Hepatocyte (in vitro differentiated cells): ENCODE measurements around the gene TECR.

ENCODE experiments used
- EZH2 ChIP-seq: fragments of 200-600 bp; sonication (generic); IDR thresholded peaks from 2 replicates; pipeline ENCODE4 v1.6.1; 2016; ENCODE audit warnings: antibody characterized with exemption, mild to moderate bottlenecking, borderline replicate concordance
- TF ChIP-seq, protein P1 (sequence below): fragments of 200-600 bp; sonication (generic); IDR thresholded peaks from 2 replicates; pipeline ENCODE4 v1.5.1; 2016; ENCODE audit warnings: antibody characterized with exemption, mild to moderate bottlenecking; ENCODE audit not compliant: poor library complexity

- TF ChIP-seq, protein P1, sequence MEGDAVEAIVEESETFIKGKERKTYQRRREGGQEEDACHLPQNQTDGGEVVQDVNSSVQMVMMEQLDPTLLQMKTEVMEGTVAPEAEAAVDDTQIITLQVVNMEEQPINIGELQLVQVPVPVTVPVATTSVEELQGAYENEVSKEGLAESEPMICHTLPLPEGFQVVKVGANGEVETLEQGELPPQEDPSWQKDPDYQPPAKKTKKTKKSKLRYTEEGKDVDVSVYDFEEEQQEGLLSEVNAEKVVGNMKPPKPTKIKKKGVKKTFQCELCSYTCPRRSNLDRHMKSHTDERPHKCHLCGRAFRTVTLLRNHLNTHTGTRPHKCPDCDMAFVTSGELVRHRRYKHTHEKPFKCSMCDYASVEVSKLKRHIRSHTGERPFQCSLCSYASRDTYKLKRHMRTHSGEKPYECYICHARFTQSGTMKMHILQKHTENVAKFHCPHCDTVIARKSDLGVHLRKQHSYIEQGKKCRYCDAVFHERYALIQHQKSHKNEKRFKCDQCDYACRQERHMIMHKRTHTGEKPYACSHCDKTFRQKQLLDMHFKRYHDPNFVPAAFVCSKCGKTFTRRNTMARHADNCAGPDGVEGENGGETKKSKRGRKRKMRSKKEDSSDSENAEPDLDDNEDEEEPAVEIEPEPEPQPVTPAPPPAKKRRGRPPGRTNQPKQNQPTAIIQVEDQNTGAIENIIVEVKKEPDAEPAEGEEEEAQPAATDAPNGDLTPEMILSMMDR = no peak
- no peak for TF ChIP-seq EZH2
Observed at GRCh38 chr19:14553042-14553938, 23.9 kb downstream of the TECR start.
